Mesenchymal stem cell (in vitro differentiated cells and primary cell): ENCODE results near the gene ENPP5.

Experiments used
- DNase-seq: peaks from one replicate; pipeline ENCODE4 v3.0.0-alpha.2; 2013
- H2AFZ ChIP-seq: one replicate; pipeline ENCODE4 v1.6.1; 2013; ENCODE audit warnings: low read depth, mild to moderate bottlenecking, control low read depth, inconsistent platforms, low read length, moderate library complexity
- H2AK5ac ChIP-seq: 2 replicates; pipeline ENCODE4 v1.6.1; 2013; ENCODE audit warnings: low read length, moderate library complexity, mild to moderate bottlenecking, inconsistent platforms; ENCODE audit not compliant: severe bottlenecking
- H2BK120ac ChIP-seq: one replicate; pipeline ENCODE4 v1.6.1; 2013; ENCODE audit warnings: low read depth, mild to moderate bottlenecking, inconsistent platforms, low read length, moderate library complexity
- H2BK12ac ChIP-seq, 2 experiments: one replicate each; pipeline ENCODE4 v1.6.1; 2013; ENCODE audit warnings: inconsistent platforms in 2 of 2, low read length in 2 of 2, mild to moderate bottlenecking in 2 of 2, moderate library complexity in 2 of 2, control low read depth in 1 of 2
- H2BK15ac ChIP-seq: one replicate; pipeline ENCODE4 v1.6.1; 2013; ENCODE audit warnings: mild to moderate bottlenecking, low read depth, inconsistent platforms; ENCODE audit not compliant: poor library complexity, severe bottlenecking
- H2BK5ac ChIP-seq: 2 replicates; pipeline ENCODE4 v1.6.1; 2013; ENCODE audit warnings: low read depth, mild to moderate bottlenecking, low read length, control low read depth, inconsistent platforms; ENCODE audit not compliant: poor library complexity, severe bottlenecking
- H3K14ac ChIP-seq, 2 experiments: one replicate each; pipeline ENCODE4 v1.6.1; 2013; ENCODE audit warnings: inconsistent platforms in 2 of 2, low read length in 2 of 2, control low read depth in 1 of 2, mild to moderate bottlenecking in 1 of 2, moderate library complexity in 1 of 2
- H3K18ac ChIP-seq, 2 experiments: one replicate each; pipeline ENCODE4 v1.6.1; 2013; ENCODE audit warnings: inconsistent platforms in 2 of 2, low read length in 2 of 2, control low read depth in 1 of 2, low read depth in 1 of 2, mild to moderate bottlenecking in 1 of 2
- H3K23ac ChIP-seq, 2 experiments: one replicate each; pipeline ENCODE4 v1.6.1; 2013; ENCODE audit warnings: inconsistent platforms in 2 of 2, low read length in 2 of 2, mild to moderate bottlenecking in 2 of 2, moderate library complexity in 2 of 2, control low read depth in 1 of 2
- H3K27ac ChIP-seq: 2 replicates; pipeline ENCODE4 v1.5.1; 2013; ENCODE audit warnings: mild to moderate bottlenecking, moderate library complexity, low read length, control low read depth, inconsistent platforms; ENCODE audit not compliant: poor library complexity, severe bottlenecking
- H3K27me3 ChIP-seq, 2 experiments: 2 replicates each; pipeline versions ENCODE4 v1.6.1 to v1.7.0; 2013; ENCODE audit warnings: low read length in 2 of 2, mild to moderate bottlenecking in 2 of 2, moderate library complexity in 2 of 2, control low read depth in 1 of 2, inconsistent platforms in 1 of 2; ENCODE audit not compliant: control insufficient read depth in 1 of 2, insufficient read depth in 1 of 2
- H3K36me3 ChIP-seq, 2 experiments: 2 replicates each; pipeline versions ENCODE4 v1.6.1 to v1.7.0; 2013; ENCODE audit warnings: low read length in 2 of 2, control low read depth in 1 of 2, inconsistent platforms in 1 of 2, low read depth in 1 of 2, mild to moderate bottlenecking in 1 of 2; ENCODE audit not compliant: insufficient read depth in 2 of 2, control insufficient read depth in 1 of 2
- H3K4ac ChIP-seq, 2 experiments: one replicate each; pipeline ENCODE4 v1.6.1; 2013; ENCODE audit warnings: inconsistent platforms in 2 of 2, low read length in 2 of 2, mild to moderate bottlenecking in 2 of 2, moderate library complexity in 2 of 2, control low read depth in 1 of 2, low read depth in 1 of 2
- H3K4me1 ChIP-seq: 2 replicates; pipeline ENCODE4 v1.6.1; 2013; ENCODE audit warnings: low read depth, low read length, control low read depth; ENCODE audit not compliant: control insufficient read depth, insufficient read depth
- H3K4me2 ChIP-seq: 2 replicates; pipeline ENCODE4 v1.6.1; 2013; ENCODE audit warnings: low read length, mild to moderate bottlenecking, inconsistent platforms; ENCODE audit not compliant: poor library complexity, severe bottlenecking
- H3K4me3 ChIP-seq, 2 experiments: 2 replicates each; pipeline versions ENCODE4 v1.5.1 to v1.7.0; 2013; ENCODE audit warnings: low read length in 2 of 2, mild to moderate bottlenecking in 2 of 2, control low read depth in 1 of 2, low read depth in 1 of 2; ENCODE audit not compliant: insufficient read depth in 1 of 2
- H3K79me1 ChIP-seq: replicated peaks from 2 replicates; pipeline ENCODE4 v1.6.1; 2013; ENCODE audit warnings: mild to moderate bottlenecking, control low read depth, low read length, inconsistent platforms; ENCODE audit not compliant: poor library complexity, severe bottlenecking
- H3K9ac ChIP-seq: 2 replicates; pipeline ENCODE4 v1.7.0; 2013; ENCODE audit warnings: mild to moderate bottlenecking, low read length, moderate library complexity
- H3K9me3 ChIP-seq: 2 replicates; pipeline ENCODE4 v1.7.0; 2013; ENCODE audit warnings: mild to moderate bottlenecking, low read length; ENCODE audit not compliant: control insufficient read depth
- H4K8ac ChIP-seq: one replicate; pipeline ENCODE4 v1.6.1; 2013; ENCODE audit warnings: inconsistent platforms, mild to moderate bottlenecking, low read length, moderate library complexity
- H4K91ac ChIP-seq: one replicate; pipeline ENCODE4 v1.6.1; 2013; ENCODE audit warnings: mild to moderate bottlenecking, low read length, inconsistent platforms
- WGBS: methylation state at CpG from one replicate; pipeline ENCODE4 v1.1.7; 2013; ENCODE audit warnings: mixed read lengths; 5-methylcytosine and 5-hydroxymethylcytosine counted together

Gene ENPP5

DNA sequence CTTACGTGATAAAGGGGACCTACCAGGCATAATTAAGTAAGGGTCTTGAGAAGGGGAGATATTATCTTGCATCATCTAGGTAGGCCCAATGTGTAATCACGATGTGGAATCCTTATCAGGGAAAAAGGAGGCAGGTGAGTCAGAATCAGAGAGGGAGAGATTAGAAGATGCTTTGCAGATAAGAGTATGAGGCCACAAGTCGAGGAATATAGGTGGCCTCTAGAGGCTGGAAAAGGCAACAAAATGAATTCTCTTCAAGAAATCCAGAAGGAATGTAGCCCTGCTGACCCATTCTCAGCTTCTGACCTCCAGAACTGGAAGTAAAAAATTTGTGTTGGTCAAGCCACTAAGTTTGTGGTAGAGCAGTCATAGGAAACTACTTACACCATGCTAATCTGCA, 51.9 kb downstream of the ENPP5 start:
- H2BK5ac ChIP-seq, result no peak overlapping the region
- H3K9me3 ChIP-seq, result no peaks in the 10 kb centered on the region
- H3K9ac ChIP-seq, result no peak overlapping the region
- no peaks in the 10 kb centered on the region for H3K4me1 ChIP-seq
- H2BK120ac ChIP-seq, result no peak overlapping the region
- no peak overlapping the region for H4K91ac ChIP-seq
- no peak overlapping the region for H4K8ac ChIP-seq
- no peak overlapping the region for H3K4me3 ChIP-seq
- DNase-seq, result no peak
- no peak overlapping the region for H2BK15ac ChIP-seq
- peaks cover 0 to 4% of the 10 kb centered on the region in 2 experiments for H3K27me3 ChIP-seq
- no peak overlapping the region for H3K4me2 ChIP-seq
- H3K79me1 ChIP-seq, result no peaks in the 10 kb centered on the region
- 63% methylated on average over 3 of the region's 3 CpGs for WGBS
- H3K4ac ChIP-seq, result no peak overlapping the region
- H3K27ac ChIP-seq, result no peak overlapping the region
- no peak overlapping the region for H2AFZ ChIP-seq
- H2BK12ac ChIP-seq, result no peak overlapping the region
- no peak overlapping the region for H3K14ac ChIP-seq
- H2AK5ac ChIP-seq, result no peak overlapping the region
- H3K18ac ChIP-seq, result no peak overlapping the region
- H3K36me3 ChIP-seq, result no peaks in the 10 kb centered on the region
- no peak overlapping the region for H3K23ac ChIP-seq

DNA sequence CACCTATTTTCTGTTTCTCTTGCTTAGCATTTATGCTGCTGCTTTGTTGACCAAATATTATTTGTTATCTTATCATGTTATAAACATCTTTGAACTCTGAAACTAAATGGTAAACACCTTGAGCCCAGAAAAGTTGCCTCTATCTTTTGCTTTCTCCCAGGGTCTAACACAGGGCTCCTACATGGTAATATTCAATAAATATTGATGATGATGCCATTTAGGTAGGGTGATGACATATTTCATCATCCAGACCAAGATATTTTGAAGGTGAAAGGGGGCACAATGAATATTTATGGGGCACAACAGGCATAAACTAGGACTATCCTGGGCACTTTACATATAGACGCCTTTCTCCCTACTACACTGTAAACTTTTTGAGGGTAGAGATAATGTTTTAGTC, 52.6 kb downstream of the ENPP5 start:
- WGBS, result no CpG with 5 or more reads among the region's 1 CpG
- no peak for DNase-seq
- H3K14ac ChIP-seq, result no peak overlapping the region
- H4K8ac ChIP-seq, result no peak overlapping the region
- H2BK15ac ChIP-seq, result no peak overlapping the region
- H3K4ac ChIP-seq, result no peak overlapping the region
- H2BK12ac ChIP-seq, result no peak overlapping the region
- H2BK5ac ChIP-seq, result no peak overlapping the region
- H3K9me3 ChIP-seq, result no peaks in the 10 kb centered on the region
- no peaks in the 10 kb centered on the region for H3K4me1 ChIP-seq
- H3K9ac ChIP-seq, result no peak overlapping the region
- H3K18ac ChIP-seq, result no peak overlapping the region
- peaks cover 0 to 4% of the 10 kb centered on the region in 2 experiments for H3K27me3 ChIP-seq
- no peak overlapping the region for H3K4me3 ChIP-seq
- H3K27ac ChIP-seq, result no peak overlapping the region
- no peaks in the 10 kb centered on the region for H3K79me1 ChIP-seq
- H3K4me2 ChIP-seq, result no peak overlapping the region
- no peak overlapping the region for H2AFZ ChIP-seq
- H3K23ac ChIP-seq, result no peak overlapping the region
- no peak overlapping the region for H2BK120ac ChIP-seq
- no peak overlapping the region for H4K91ac ChIP-seq
- no peak overlapping the region for H2AK5ac ChIP-seq
- no peaks in the 10 kb centered on the region for H3K36me3 ChIP-seq

- no peak overlapping the region for H2BK120ac ChIP-seq
- H4K91ac ChIP-seq, result no peak overlapping the region
- no peak for DNase-seq
- no peak overlapping the region for H2BK12ac ChIP-seq
- H3K14ac ChIP-seq, result no peak overlapping the region
- H2AK5ac ChIP-seq, result no peak overlapping the region
- no peak overlapping the region for H3K27ac ChIP-seq
- no peak overlapping the region for H3K23ac ChIP-seq
- no peak overlapping the region for H2BK15ac ChIP-seq
- no peak overlapping the region for H3K4me2 ChIP-seq
- H3K18ac ChIP-seq, result no peak overlapping the region
- no peak overlapping the region for H4K8ac ChIP-seq
- WGBS, result 90% methylated on average over 2 of the region's 2 CpGs
- H3K4me1 ChIP-seq, result no peaks in the 10 kb centered on the region
- no peak overlapping the region for H3K9ac ChIP-seq
- peaks cover 0 to 4% of the 10 kb centered on the region in 2 experiments for H3K27me3 ChIP-seq
- H3K79me1 ChIP-seq, result no peaks in the 10 kb centered on the region
- no peaks in the 10 kb centered on the region for H3K9me3 ChIP-seq
- H2AFZ ChIP-seq, result no peak overlapping the region
- no peak overlapping the region for H3K4me3 ChIP-seq
- H2BK5ac ChIP-seq, result no peak overlapping the region
- no peak overlapping the region for H3K4ac ChIP-seq
- H3K36me3 ChIP-seq, result no peaks in the 10 kb centered on the region
Measured at GRCh38 chr6:46116289-46116688, 54.5 kb downstream of the ENPP5 start.

DNA sequence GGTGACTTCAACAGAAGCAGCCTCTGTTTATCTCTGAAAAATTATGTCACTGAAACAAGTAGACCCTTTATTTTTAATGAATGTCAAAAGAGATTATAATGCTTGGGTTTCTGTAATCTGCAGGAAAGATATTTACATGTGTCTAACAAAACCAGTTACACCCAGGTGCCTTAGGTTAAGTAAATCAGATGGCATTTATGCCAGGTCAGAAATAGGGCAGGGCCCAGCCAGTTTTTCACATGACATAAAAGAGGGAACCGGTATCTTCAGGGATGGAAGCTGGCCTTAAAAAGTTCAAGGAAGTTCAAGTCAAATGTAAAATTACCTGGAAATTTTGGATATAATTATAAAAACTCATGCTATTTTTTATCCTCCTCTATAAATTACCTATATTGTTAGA, 55.1 kb downstream of the ENPP5 start:
- H3K4ac ChIP-seq, result no peak overlapping the region
- H3K4me2 ChIP-seq, result no peak overlapping the region
- H3K9ac ChIP-seq, result no peak overlapping the region
- no peak overlapping the region for H3K27ac ChIP-seq
- no peak overlapping the region for H4K8ac ChIP-seq
- H2AK5ac ChIP-seq, result no peak overlapping the region
- H3K4me1 ChIP-seq, result no peaks in the 10 kb centered on the region
- H2BK120ac ChIP-seq, result no peak overlapping the region
- H3K27me3 ChIP-seq, result peaks cover 0 to 4% of the 10 kb centered on the region in 2 experiments
- H3K9me3 ChIP-seq, result no peaks in the 10 kb centered on the region
- H4K91ac ChIP-seq, result no peak overlapping the region
- no peak for DNase-seq
- H3K36me3 ChIP-seq, result no peaks in the 10 kb centered on the region
- H3K79me1 ChIP-seq, result no peaks in the 10 kb centered on the region
- H3K18ac ChIP-seq, result no peak overlapping the region
- H2BK5ac ChIP-seq, result no peak overlapping the region
- 100% methylated on average over 1 of the region's 1 CpG for WGBS
- H3K14ac ChIP-seq, result no peak overlapping the region
- no peak overlapping the region for H2AFZ ChIP-seq
- H2BK15ac ChIP-seq, result no peak overlapping the region
- H2BK12ac ChIP-seq, result no peak overlapping the region
- H3K23ac ChIP-seq, result no peak overlapping the region
- H3K4me3 ChIP-seq, result no peak overlapping the region
